Skeletal muscle cell (primary cell): ENCODE measurements around the gene CLDN3.
"Not testable (repeated sequence)": the region's sequence is repeated elsewhere in the genome, so short reads cannot be mapped to it uniquely, and the experiment has no call there.

Experiments used
- DNase-seq: peaks from one replicate; pipeline ENCODE4 v3.0.0-alpha.2; 2010; ENCODE audit warnings: low read depth
- H3K4me3 ChIP-seq: 2 replicates; pipeline ENCODE4 v1.5.1; 2011; ENCODE audit warnings: low read depth, mild to moderate bottlenecking, control low read depth, low read length, moderate library complexity

Gene CLDN3, protein sequence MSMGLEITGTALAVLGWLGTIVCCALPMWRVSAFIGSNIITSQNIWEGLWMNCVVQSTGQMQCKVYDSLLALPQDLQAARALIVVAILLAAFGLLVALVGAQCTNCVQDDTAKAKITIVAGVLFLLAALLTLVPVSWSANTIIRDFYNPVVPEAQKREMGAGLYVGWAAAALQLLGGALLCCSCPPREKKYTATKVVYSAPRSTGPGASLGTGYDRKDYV

DNA sequence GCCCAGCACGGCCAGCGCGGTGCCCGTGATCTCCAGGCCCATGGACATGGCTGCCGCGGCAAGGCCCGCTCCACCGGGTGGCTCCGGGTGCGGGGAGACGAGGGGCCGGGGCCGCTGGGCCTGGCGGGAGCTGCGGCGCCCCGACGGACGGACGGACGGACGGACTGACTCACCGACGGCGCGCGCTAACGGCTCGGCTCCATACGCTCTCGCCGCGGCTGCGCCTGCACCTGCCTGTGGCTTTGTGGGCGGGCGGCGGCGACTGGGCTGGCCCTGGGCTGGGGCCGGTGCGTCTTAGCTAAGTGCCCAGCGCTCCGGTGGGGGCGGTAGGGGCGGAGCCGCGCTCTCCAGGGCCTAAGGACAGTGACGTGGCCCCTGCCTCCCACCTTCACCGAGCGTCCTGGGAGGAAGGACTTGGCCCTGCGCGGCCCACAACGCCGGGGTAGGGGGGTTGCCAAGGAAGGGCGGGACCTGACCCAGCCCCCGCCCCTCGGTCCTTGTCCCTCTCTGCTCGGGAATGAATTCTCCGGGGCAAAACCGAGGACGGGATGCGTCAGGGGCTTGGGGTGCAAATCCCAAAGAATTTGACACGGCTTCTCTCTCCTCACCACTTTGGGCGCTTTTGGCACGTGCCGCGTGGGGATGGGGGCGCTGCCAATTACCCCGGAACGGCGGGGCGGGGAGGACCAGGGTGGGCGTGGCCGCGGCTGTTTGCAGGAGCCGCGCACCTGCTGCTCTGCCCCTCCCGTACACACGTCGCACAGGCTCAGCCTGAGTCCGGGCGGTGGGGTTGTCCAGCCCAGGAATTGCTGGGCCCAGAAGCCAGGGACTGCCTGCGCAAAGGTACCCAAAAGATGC is at the start of gene CLDN3:
Gene CLDN3 (minus strand): TSS at position 269 of the 858 bp plus-strand sequence. CDS start 221 bp downstream, at position 48.
- peak within 1 kb of the TSS; percentile 15 for H3K4me3 ChIP-seq
- no peak for DNase-seq

DNA sequence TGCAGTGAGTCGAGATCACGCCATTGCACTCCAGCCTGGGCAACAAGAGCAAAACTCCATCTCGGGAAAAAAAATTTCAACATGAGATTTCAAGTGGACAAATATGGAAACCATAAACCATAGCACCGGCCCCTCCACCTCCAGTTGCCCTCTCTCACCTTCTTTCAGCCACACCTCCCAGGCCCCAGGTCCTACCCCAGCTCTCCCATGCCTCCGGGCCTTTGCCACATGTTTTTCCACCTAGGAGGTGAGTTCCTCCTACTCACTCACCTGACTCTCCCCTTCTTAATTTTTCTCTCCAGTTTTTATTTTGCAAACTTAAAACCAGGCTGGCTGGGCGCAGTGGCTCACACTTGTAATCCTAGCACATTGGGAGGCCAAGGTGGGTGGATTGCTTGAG is 47.1 kb upstream of the CLDN3 start:
- DNase-seq = no peak
- H3K4me3 ChIP-seq = no peak overlapping the region

DNA sequence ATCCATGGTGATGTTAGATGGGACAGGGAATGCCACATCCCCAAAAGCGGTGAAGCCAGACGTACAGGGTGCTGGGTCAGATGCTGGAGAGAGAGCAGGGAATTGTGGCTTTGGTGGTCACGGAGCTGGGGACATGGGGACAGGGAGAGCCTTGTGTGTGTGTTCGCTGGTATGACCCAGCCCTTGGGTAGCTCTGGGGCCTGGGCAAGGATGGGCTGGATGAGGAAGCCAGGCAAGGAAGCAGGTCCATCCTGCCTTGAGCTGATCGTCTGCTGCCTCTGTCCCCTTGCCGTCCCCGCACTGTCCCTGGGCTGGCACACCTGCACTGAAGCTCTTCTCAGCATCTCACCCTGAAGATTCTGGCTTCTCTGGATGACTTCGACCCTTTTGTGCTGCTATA is 45.4 kb upstream of the CLDN3 start:
- H3K4me3 ChIP-seq = no peak overlapping the region
- DNase-seq = no peak

DNA sequence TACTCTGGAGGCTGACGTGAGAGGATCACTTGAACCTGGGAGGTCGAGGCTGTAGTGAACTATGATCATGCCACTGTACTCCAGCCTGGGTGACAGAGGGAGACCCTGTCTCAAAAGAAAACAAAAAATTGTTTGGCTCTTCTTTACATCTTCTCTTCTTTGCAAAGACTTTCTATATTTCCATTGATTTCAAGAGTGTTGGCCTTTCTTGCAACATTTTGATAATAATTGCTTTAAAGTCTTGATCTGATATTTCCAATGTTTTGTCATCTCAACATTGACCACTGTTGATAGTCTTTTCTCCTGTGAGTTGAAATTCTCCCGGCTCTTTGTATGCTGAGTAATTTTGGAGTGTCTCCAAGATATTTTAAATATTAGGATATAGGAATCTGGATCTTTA is 42.9 kb upstream of the CLDN3 start:
- H3K4me3 ChIP-seq = no peak overlapping the region

DNA sequence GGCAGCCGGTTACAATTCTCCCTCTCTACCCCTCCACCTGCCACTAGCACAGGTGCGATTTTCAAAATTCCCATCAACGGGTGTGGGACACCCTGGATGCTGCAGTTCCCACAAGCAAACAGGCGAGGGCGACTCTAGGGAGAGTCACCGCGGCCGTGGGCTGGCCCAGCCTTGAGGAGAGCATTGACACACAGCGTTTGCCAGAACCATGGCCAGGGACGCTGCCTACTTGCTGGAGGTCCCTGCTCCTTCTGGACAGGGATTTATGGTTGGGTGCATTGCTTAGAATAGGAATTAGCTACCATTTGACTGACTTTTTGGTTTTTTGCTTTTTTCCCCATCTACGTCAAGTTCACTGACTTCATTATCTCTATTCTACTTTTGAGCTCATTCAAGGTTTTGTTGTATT is 41.7 kb upstream of the CLDN3 start:
- H3K4me3 ChIP-seq = no peak overlapping the region
- DNase-seq = no peak

More for the DNA sequence above, 42.9 kb upstream of the CLDN3 start:
- DNase-seq = no peak

DNA sequence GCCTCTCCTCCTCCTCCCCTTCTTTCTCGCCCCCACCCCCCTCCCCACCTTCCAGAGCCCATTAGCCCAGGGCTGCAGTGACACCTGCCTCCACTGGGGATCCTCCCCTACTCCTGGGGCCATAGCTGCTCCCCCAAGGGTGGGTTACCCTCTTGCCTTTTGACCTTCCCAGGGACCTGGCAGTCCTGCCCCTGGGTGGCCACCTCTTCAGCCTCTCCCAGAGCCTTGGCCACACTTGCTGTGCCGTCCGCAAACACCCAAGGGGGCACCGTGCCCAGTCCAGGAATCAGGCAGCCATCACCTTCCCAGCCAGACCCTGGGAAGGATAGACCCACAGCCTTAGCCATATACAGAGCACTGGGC is 40.9 kb upstream of the CLDN3 start:
- H3K4me3 ChIP-seq = no peak overlapping the region
- DNase-seq = no peak

DNA sequence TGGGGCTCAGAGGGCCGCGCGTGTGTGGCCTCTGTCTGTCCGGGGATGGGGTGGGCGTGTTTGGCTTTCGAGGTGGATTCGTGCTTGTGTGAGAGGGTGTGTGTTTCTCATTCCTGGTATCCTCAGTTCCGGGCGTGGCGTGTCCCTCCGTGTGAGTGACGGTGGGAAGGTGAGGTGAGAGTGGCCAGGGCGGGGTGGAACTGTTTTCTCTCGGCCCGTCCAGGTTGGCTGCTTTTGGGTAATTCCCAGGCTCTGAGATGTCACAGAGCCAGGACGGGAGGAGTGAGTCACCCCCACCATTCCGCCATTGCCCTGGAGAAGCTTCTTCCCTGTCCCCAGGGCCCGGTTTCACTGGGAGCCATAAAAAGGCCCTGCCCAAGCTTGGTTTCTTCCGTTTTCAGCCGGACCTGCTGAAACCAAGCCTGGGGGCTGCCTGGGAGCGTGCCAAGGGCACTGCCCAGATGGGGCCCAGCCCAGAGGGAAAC is 39.4 kb upstream of the CLDN3 start:
- no peak for DNase-seq

DNA sequence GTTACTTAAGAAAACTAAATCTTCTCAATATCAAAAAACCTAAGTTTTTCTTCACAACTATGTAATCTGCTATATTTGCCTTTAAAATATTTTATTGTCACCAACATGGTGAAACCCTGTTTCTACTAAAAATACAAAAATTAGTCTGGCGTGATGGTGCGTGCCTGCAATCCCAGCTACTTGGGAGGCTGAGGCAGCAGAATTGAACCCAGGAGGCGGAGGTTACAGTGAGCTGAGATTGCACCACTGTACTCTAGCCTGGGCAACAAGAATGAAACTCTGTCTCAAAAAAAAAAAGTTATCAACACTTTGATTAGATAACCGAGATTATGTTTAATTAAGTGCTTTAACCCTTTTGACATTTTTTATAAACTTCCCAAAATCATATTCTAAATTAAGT is 32.4 kb upstream of the CLDN3 start:
- no peak for DNase-seq
- H3K4me3 ChIP-seq = no peak overlapping the region

More for the DNA sequence above, 39.4 kb upstream of the CLDN3 start:
- no peak overlapping the region for H3K4me3 ChIP-seq

DNA sequence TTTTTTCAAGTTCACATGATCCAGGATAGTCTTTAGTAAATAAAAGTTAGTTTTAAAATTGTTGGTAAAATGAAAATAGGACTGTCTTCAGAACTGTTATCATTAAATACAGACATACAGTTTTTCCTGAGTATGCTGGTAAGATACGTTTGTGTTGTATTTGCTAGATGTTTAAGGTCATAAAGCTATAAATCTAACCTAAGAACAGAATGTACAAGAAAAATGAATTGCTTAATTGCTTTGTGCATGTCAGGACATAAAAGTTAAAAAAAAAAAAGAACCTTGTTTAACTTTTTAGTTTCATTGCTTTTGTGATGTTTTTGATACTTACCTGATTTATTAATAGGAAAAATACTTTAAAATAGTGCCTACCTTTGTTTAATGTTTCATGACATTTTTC is 31.5 kb upstream of the CLDN3 start:
- H3K4me3 ChIP-seq = no peak overlapping the region
- DNase-seq = no peak

DNA sequence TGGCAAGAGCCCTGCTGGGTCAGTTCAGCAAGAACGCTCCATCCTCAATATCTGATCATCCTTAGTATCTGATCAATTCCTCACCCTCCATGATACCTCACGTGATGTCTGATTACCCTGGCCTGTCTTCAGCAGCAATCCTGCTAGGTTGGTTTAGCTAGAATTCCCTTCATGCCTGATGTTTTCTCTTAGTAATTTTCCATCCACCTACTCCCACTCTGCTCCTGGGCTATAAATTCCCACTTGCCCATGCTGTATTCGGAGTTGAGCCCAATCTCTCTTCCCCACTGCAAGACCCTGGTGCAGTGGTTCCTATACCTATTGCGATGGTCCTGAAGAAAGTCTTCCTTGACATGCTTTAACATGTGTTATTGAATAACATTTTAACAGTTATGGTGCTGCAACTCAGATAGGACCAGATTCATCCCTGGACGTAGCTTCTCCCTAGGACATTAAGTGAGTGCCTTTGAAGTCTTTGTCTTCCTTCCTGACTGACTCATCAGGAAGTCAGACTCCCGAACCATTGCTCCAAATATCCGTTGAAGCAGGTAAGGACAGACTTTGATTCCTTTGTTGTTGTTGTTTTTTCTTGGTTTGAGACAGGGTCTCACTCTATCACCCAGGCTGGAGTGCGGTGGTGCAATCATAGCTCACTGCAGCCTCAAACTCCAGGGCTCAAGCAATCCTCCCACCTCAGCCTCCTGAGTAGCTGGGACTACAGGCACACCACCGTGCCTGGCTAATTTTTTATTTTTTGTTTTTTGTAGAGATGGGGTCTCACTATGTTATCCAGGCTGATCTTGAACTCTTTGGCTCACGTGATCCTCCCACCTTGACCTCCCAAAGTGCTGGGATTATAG is 29.4 kb upstream of the CLDN3 start:
- H3K4me3 ChIP-seq = no peak overlapping the region
- no peak for DNase-seq

DNA sequence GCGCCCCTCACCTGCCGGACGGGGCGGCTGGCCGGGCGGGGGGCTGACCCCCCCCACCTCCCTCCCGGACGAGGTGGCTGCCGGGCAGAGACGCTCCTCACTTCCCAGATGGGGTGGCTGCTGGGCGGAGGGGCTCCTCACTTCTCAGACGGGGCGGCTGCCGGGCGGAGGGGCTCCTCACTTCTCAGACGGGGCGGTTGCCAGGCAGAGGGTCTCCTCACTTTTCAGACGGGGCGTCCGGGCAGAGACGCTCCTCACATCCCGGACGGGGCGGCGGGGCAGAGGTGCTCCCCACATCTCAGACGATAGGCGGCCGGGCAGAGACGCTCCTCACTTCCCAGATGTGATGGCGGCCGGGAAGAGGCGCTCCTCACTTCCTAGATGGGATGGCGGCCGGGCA is 27.1 kb upstream of the CLDN3 start:
- not testable (repeated sequence) for H3K4me3 ChIP-seq, DNase-seq

DNA sequence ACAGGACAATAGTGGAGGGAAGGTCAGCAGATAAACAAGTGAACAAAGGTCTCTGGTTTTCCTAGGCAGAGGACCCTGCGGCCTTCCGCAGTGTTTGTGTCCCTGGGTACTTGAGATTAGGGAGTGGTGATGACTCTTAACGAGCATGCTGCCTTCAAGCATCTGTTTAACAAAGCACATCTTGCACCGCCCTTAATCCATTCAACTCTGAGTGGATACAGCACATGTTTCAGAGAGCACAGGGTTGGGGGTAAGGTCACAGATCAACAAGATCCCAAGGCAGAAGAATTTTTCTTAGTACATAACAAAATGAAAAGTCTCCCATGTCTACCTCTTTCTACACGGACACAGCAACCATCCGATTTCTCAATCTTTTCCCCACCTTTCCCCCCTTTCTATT is 26.6 kb upstream of the CLDN3 start:
- H3K4me3 ChIP-seq, DNase-seq: not testable (repeated sequence)

DNA sequence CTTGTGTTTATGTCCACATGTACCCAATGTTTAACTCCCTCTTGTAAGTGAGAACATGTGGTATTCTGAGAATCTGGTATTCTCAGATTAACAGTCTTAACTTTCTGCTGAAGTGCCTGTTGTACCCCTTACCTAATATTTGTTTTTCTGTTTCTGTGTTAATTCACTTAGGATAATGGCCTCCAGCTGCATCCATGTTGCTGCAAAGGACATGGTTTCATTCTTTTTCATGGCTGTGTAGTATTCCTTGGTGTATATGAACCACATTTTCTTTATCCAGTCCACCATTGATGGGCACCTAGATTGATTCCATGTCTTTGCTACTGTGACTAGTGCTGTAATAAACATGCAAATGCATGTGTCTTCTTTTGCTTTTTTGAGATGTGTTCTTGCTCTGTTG is 25.1 kb upstream of the CLDN3 start:
- not testable (repeated sequence) for DNase-seq, H3K4me3 ChIP-seq

DNA sequence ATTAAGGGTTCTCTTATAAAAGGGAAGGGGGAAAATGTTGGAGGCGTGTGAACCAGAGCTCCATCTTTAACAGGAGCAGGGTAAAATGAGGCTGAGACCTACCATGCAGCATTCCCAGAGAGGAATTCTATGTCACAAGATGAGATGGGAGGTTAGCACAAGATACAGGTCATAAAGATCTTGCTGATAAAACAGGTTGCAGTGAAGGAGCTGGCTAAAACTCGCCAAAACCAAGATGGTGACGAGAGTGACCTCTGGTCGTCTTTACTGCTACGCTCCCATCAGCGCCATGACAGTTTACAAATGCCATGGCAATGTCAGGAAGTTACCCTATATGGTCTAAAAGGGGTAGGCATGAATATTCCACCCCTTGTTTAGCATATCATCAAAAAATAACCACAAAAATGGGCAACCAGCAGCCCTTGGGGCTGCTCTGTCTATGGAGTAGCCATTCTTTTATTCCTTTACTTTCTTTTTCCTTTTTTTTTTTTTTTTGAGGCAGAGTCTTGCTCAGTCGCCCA is 21.2 kb upstream of the CLDN3 start:
- DNase-seq, H3K4me3 ChIP-seq: not testable (repeated sequence)

DNA sequence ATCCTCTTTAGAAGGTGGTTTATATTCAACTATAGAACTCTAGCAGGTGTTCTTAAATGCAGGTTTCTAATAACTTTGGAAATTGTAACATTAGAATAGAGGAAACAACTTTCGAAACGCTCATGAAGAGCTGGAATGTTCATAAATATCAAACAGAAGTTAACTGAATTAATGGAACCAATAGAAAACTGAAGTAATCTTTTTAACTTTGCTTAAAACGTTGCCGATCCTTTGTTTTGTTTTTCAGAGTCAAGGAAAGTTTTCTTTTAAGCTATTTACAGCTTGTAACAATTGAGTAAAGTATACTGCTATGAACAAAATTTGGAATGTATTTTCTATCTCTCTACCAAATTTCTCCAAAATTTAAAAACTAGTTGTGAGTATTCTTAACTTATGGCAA is 19.0 kb upstream of the CLDN3 start:
- DNase-seq = no peak
- H3K4me3 ChIP-seq = no peak overlapping the region

DNA sequence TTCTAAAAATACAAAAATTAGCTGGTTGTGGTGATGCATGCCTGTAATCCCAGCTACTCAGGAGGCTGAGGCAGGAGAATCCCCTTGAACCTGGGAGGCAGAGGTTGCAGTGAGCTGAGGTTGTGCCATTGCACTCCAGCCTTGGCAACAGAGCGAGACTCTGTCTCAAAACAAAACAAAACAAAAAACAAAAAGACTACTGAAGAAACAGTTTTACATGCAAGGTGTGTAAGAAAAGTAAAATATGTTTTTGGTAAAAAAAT is 17.6 kb upstream of the CLDN3 start:
- not testable (repeated sequence) for DNase-seq, H3K4me3 ChIP-seq

DNA sequence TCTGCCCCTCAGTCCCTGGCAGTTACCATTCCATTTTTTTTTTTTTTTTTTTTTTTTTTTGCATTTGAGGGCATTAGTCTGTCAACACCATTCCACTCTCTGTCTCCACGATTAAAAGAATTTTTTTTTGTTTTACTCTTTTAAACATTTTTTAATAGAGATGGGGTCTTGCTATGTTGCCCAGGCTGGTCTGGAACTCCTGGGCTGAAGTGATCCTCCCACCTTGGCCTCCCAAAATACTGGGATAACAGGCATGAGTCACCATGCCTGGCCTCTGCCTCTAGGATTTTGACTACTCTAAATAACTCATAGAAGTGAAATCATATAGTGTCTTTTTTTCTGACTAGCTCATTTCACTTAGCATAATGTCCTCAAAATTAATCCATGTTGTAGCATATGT is 16.5 kb upstream of the CLDN3 start:
- no peak overlapping the region for H3K4me3 ChIP-seq
- no peak for DNase-seq

DNA sequence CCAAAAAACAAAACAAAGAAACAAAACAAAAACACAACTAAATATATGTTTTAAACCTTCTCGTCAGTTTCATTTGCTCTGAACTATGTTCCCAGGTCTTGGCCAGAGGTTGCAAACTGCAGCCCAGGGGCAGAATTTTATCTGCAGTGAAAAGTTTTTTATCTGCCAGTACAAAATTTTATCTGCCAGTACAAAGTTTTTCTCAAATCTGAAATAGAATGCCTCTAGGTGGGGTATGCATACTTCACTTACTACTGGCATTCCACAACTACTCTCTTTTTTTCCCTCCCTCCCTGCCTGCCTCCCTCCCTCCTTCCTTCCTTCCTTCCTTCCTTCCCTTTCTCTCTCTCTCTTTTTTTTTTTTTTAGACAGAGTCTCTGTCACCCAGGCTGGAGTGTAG is 9.4 kb upstream of the CLDN3 start:
- no peak overlapping the region for H3K4me3 ChIP-seq
- DNase-seq = no peak

DNA sequence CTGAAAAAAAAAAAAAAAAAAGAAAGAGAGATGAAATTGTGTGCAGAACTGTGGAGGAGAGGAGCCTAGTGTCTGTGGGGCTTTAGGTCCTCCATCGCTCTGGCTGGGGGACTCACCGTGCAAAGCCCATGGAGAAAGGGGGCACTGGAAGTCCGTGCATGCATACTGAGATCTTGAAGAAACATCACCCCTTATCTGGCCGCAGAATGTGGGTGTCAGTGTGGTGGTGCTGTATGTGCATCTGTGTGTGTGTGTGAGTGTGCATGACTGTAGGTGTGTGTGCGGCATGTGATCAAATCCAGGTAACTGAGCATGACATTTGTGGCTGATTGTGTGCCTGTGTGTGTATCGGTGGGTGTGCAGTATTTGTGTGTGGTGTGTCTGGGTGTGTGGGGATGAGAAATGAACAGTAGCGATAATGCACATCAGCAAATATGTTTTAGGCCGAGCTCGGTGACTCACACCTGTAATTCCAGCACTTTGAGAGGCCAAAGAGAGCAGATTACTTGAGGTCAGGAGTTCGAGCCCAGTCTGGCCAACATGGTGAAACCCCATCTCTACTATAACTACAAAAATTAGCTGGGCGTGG is 8.8 kb upstream of the CLDN3 start:
- no peak for DNase-seq

DNA sequence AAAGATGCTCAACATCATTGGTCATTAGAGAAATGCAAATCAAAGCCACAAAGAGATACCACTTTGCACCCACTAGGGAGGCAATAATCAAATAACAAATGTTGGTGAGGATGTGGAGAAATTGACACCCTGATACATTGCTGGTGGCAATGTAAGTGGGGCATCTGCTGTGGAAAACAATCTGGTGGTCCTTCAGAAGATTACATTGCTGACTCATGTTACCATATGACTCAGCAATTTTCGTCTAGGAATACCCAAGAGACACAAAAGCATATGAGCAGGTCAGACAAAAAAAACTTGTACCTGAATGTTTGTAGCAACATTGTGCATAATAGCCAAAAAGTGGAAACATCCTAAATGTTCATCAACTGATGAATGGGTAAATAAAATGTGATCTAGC is 4.9 kb upstream of the CLDN3 start:
- no peak for DNase-seq
- H3K4me3 ChIP-seq = no peak overlapping the region

More for the DNA sequence above, 8.8 kb upstream of the CLDN3 start:
- H3K4me3 ChIP-seq = no peak overlapping the region
